Ramos (cell line): Measurements from ENCODE around the gene CCDC28B.
"Not testable (repeated sequence)": the region's sequence is repeated elsewhere in the genome, so short reads cannot be mapped to it uniquely, and the experiment has no call there.

Experiments used
- in situ Hi-C: fragments of 300-500 bp; cut with MboI; formaldehyde crosslinking; loops from one replicate; pipeline ENCODE4 v1.14.3; 2022; ENCODE audit warnings: low sequenced_read_pairs; ENCODE audit not compliant: unreplicated experiment

The CCDC28B gene

GRCh38 chr1:32200226-32201010 is at the start of gene CCDC28B:
TSS of gene CCDC28B (plus strand) at chr1:32200595. CDS start at chr1:32201936, 1,341 bp downstream.
- in situ Hi-C loops: no loop called here

GRCh38 chr1:32150847-32151246 is 49.5 kb upstream of the CCDC28B start:
- in situ Hi-C loops: no loop called here

- in situ Hi-C loops: no loop called here
These were observed 49.0 kb upstream of the CCDC28B start for GRCh38 chr1:32151319-32151787.

- in situ Hi-C loops: no loop called here
These were observed 41.2 kb upstream of the CCDC28B start for GRCh38 chr1:32159189-32159588.

- in situ Hi-C loops: no loop called here
These were observed 37.0 kb upstream of the CCDC28B start for GRCh38 chr1:32163405-32163804.

GRCh38 chr1:32165633-32166032 is 34.8 kb upstream of the CCDC28B start:
- in situ Hi-C loops: not testable (repeated sequence)

DNA sequence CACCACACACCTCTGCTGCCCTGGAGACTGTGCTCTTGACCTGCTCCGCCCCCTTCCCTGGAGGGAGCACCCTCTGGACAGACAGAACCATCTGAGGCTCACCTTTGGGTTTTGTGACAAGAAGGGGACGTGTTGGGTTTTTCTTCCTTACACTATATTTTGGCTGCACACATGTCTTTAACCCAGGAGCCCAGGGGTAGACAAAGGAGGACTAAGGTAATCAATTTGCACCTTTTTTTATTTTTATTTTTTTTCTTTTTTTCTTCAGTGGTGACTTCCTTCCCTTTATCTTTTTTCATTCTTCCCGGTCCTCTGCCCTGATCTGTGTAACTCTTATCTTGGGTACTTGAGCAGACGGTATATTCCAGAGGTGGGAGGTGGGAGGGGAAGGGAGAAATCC is 29.4 kb upstream of the CCDC28B start:
- in situ Hi-C loops: no loop called here

DNA sequence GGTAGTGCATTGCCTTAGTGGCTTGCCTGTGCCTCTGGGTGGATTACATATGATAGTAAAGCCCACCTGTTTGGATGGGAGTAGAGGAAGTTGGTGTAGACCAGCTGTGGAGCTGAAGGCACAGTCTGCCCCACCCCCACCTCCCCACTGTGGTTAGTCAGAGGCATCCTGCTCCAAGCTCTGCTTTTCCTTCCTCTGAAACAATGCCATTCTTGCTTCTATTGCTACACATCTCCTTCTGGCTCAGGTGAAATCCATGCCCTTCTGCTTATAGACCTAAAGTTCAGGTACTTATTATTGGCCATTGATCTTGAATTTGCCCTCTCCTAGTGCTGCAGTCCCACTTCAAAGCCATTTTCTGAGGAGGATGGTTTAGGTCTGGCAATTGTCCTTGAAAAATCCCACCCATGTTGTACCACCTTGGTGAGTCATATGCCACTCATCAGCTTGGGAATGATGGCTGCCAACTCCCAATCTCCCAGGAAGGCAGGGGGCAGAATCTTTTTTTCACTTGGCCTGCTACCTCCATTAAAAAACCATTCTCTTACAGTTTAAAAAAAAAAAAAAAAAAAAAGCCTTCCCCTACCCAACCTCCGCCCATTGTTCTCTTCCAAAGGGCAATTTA is 27.7 kb upstream of the CCDC28B start:
- in situ Hi-C loops: no loop called here

DNA sequence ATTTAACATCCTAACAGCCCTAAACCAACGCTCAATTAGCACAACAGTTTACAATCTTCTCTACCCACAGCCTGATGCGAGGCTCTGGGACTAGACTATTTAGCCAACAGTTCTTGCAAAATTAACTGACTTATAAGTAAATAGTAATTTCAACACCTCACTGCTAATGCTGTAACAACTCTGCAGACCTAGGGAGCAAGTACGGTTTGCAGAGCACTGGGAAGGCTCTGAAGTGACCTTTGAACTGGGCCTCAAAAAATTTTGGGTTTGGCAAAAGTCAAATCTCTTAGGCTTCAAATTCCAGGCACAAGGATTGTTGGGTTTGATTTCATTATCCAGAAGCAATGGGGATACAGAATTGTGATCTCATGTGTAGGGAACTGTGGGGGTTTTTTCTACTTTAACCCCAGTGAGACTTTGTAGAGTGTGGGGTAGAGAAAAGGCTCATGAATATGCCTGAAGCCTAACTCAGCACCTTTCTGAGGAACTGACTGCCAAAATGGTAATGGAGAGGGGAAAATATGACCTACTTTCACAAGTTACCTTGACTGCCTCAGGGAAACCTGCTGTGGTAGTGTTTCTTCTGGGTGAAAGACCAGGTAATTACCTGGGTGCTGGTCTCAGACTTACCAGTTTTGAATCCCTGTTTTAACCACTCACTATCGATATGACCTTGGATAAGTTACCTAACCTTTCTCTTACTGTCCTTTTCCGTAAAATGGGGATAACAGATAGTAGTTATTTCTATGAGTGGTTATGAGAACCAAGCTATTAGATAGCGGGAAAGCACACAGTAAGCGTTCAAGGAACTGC is 21.8 kb upstream of the CCDC28B start:
- in situ Hi-C loops: no loop called here

DNA sequence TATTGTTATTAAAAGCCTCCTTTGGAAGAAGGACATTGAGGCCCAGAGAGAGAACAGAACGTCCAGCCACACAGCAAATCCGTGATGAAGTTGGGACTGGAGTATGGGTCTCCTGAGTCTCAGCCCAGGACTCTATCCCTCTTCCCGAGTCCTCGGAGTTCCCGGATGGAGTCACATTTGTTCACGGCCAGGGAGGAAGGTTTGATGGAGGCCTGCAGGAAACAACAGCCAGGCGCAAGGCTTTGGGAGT is 21.3 kb upstream of the CCDC28B start:
- in situ Hi-C loops: no loop called here

GRCh38 chr1:32179443-32180185 is 20.8 kb upstream of the CCDC28B start, which contains the start of gene TXLNA:
TSS of gene TXLNA (plus strand) at chr1:32179675. CDS start at chr1:32180346, 671 bp downstream.
- in situ Hi-C loops: no loop called here

GRCh38 chr1:32180186-32181060 is 20.0 kb upstream of the CCDC28B start:
- in situ Hi-C loops: no loop called here

- in situ Hi-C loops: no loop called here
These were observed 19.3 kb upstream of the CCDC28B start for GRCh38 chr1:32181065-32181464.

DNA sequence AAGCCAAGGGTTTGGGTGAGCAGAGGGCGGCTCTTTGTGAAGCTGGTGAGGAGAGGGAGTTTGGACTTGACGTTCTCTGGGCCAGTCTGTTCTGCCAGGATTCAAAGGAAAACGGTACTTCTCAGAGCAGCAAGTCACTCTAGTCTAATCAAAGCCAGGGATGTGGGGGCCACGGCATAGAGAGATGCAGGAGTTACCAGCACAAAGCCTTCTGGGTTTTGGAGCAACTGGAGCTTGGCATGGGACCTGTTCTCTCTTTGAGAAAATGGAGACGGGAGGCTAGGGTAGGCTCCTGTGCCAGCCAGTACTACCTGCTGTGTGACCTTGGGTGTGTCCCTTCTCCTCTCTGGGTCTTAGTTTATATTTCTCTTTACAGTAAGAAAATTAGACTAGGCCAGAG is 18.8 kb upstream of the CCDC28B start:
- in situ Hi-C loops: no loop called here

- in situ Hi-C loops: no loop called here
These were observed 18.3 kb upstream of the CCDC28B start for GRCh38 chr1:32182060-32182459.

- in situ Hi-C loops: no loop called here
These were observed 15.7 kb upstream of the CCDC28B start for GRCh38 chr1:32184650-32185049.

DNA sequence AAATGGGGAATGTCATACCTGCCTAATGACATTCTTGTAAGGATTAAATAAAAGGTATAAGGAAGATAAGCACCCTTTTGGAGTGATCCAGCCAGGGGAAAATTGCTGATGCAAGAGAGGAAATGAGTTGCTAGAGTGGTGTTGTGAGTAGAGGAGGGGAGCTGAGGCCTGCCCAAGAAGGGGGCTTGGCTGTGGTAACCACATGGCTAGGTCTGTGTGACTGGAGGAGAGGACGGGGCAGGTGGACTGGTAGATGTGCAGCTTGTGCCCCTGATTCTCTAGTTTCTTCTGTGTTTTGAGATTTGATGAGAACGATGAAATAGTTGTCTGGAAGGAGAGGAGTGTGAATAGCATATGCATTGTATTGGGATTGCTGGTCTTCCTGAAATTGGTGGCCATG is 14.3 kb upstream of the CCDC28B start:
- in situ Hi-C loops: no loop called here

DNA sequence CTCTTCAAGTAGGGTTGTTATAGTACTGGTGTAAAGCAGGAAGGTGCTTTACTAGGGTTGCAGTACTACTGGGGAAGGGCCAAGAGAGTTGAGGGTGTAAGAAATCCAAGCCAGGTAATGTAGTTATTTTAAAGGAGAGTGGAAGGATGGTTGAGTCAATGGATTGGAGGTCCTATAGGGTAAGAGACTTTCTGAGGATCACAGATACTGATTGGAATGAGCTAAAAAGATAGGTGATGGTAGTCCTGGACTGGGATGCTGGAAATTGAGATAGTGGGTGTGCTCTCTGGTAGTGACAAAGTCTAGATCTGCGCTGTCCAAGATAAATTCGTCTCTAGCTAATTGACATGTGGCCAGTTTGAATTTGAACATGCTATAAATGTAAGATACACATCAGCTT is 13.9 kb upstream of the CCDC28B start:
- in situ Hi-C loops: no loop called here

DNA sequence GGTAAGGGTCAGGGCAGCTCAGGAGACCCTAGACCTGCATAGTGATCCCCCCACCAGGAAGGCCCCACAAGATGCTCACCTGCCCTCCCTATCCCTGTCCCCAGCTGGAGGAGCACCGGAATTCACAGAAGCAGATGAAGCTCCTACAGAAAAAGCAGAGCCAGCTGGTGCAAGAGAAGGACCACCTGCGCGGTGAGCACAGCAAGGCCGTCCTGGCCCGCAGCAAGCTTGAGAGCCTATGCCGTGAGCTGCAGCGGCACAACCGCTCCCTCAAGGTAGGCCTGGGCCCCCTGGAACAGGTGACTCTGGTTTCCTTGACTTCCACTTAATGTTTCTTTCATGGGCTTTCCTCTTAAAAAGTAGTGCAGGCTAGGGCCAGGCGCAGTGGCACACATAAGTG is 12.5 kb upstream of the CCDC28B start:
- in situ Hi-C loops: no loop called here
